Ureter (tissue), 1 donor: ENCODE data around the gene TNRC6C. TPM values are rescaled to one million over a fixed set of nuclear protein-coding genes. Genes with fewer than 3 reads are reported as not detected.
"Not testable (repeated sequence)": the region's sequence is repeated elsewhere in the genome, so short reads cannot be mapped to it uniquely, and the experiment has no call there.

Experiments
- DNase-seq: peaks from one replicate; pipeline ENCODE4 v3.0.0-alpha.2; 2020; ENCODE audit warnings: low spot score
- total RNA-seq: library from RNA; stranded (reverse); gene quantifications from one replicate; pipeline ENCODE4 v1.2.4, GENCODE V29; 2023
- donor health status: DM: yes; HTN: yes; CAD: no.

Gene TNRC6C
- total RNA-seq, 1 donor from 2014 or later: 36.7 TPM

GRCh38 chr17:77963441-77963840 is 4.9 kb downstream of the TNRC6C start:
- DNase-seq: no peak

- DNase-seq: no peak
Measured at GRCh38 chr17:77965352-77965751, 6.8 kb downstream of the TNRC6C start.

GRCh38 chr17:77966476-77966875 is 8.0 kb downstream of the TNRC6C start:
- no peak for DNase-seq

- no peak for DNase-seq
Measured at GRCh38 chr17:77968788-77969187, 10.3 kb downstream of the TNRC6C start.

GRCh38 chr17:77972271-77972670 is 13.8 kb downstream of the TNRC6C start:
- not testable (repeated sequence) for DNase-seq

GRCh38 chr17:77973953-77974352 is 15.4 kb downstream of the TNRC6C start:
- no peak for DNase-seq

- no peak for DNase-seq
Measured at GRCh38 chr17:77974396-77974795, 15.9 kb downstream of the TNRC6C start.

- DNase-seq: not testable (repeated sequence)
Measured at GRCh38 chr17:77982430-77982829, 23.9 kb downstream of the TNRC6C start.

GRCh38 chr17:77990301-77990700 is 31.8 kb downstream of the TNRC6C start:
- DNase-seq: no peak

GRCh38 chr17:77993735-77994134 is 35.2 kb downstream of the TNRC6C start:
- not testable (repeated sequence) for DNase-seq

- DNase-seq: no peak
Measured at GRCh38 chr17:77995146-77995852, 36.8 kb downstream of the TNRC6C start.

- no peak for DNase-seq
Measured at GRCh38 chr17:77996256-77996655, 37.8 kb downstream of the TNRC6C start.

- no peak for DNase-seq
Measured at GRCh38 chr17:77999413-78000173, 41.1 kb downstream of the TNRC6C start.

GRCh38 chr17:78000341-78000740 is 41.8 kb downstream of the TNRC6C start:
- no peak for DNase-seq

- DNase-seq: no peak
Measured at GRCh38 chr17:78001182-78001581, 42.7 kb downstream of the TNRC6C start.

GRCh38 chr17:78001612-78002011 is 43.1 kb downstream of the TNRC6C start:
- DNase-seq: no peak

- DNase-seq: no peak
Measured at GRCh38 chr17:78002166-78002565, 43.7 kb downstream of the TNRC6C start.

- DNase-seq: no peak
Measured at GRCh38 chr17:78005452-78006171, 47.1 kb downstream of the TNRC6C start.

GRCh38 chr17:78006338-78006737 is 47.8 kb downstream of the TNRC6C start:
- no peak for DNase-seq

GRCh38 chr17:78007647-78008046 is 49.1 kb downstream of the TNRC6C start:
- no peak for DNase-seq

- no peak for DNase-seq
Measured at GRCh38 chr17:78010759-78011158, 52.3 kb downstream of the TNRC6C start.

GRCh38 chr17:78012428-78012827 is 53.9 kb downstream of the TNRC6C start:
- no peak for DNase-seq
